ENCODE measurements around the gene PCSK2. TPM values are rescaled to one million over a fixed set of nuclear protein-coding genes. Genes with fewer than 3 reads are reported as not detected.

Gene PCSK2
- total RNA-seq, 4 donors from 2014 or later, result 0.63 TPM; not detected in 3

DNA sequence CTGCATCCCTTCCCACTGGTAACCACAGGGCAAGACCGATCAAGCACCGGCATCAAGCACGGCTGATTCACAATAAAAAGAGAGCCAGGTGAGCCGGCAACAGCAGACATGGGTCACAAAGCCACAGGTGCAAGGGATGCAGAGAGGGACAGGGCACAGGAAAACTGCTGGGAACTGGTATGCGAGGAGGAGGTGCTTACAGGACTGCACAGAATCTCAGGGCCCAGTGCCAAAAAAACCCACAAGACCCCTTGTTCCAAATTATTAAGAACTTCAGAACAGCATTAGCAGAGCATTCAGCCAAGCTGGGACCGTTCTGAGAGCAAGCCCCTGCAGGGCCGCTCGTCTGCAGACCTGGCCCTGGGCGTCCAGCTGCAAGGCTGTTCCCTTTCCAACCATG is 269.0 kb downstream of the PCSK2 start:
- TF ChIP-seq CTCF (IDR thresholded peaks at IDR 0.05), result no peak
- no peak for ATAC-seq (ENCODE audit: low FRiP score)
- DNase-seq (ENCODE audit: low spot score), result no peak

- no peak for DNase-seq (ENCODE audit: low spot score)
- no peak for TF ChIP-seq CTCF (IDR thresholded peaks at IDR 0.05)
- no peak for ATAC-seq (ENCODE audit: low FRiP score)
Measured at GRCh38 chr20:17497821-17498580, 271.2 kb downstream of the PCSK2 start.

- no peak for ATAC-seq (ENCODE audit: low FRiP score)
- no peak for DNase-seq (ENCODE audit: low spot score)
- TF ChIP-seq CTCF (IDR thresholded peaks at IDR 0.05), result no peak
Measured at GRCh38 chr20:17498641-17499040, 271.8 kb downstream of the PCSK2 start.

GRCh38 chr20:17499041-17499440 is 272.2 kb downstream of the PCSK2 start:
- TF ChIP-seq CTCF (IDR thresholded peaks at IDR 0.05), result no peak
- no peak for ATAC-seq (ENCODE audit: low FRiP score)
- DNase-seq (ENCODE audit: low spot score), result no peak

DNA sequence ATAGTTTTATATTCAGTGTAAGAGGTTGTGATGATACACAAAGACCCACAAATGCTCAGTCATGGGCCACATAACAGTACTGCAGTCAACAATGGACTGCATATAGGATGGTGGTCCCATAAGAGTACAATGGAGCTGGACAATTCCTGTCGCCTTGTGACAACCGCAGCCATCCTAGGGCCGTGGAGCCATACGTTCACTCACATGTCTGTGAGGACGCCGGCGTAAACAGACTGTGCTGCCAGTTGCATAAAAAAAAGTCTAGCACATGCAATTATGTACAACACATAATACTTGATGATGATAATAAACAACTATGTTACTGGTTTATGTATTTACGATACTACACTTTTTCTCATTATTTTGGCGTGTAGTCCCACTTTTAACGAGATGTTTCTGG is 273.4 kb downstream of the PCSK2 start:
- DNase-seq (ENCODE audit: low spot score) (no peak), ATAC-seq (ENCODE audit: low FRiP score) (no peak)
- no peak for TF ChIP-seq CTCF (IDR thresholded peaks at IDR 0.05)

GRCh38 chr20:17500826-17501225 is 274.0 kb downstream of the PCSK2 start:
- no peak for DNase-seq (ENCODE audit: low spot score)
- no peak for ATAC-seq (ENCODE audit: low FRiP score)

More at GRCh38 chr20:17500826-17501225, 274.0 kb downstream of the PCSK2 start:
- TF ChIP-seq CTCF (IDR thresholded peaks at IDR 0.05), result no peak

Measured in omental fat pad (tissue), 4 donors.